Endothelial cell of umbilical vein (primary cell): ENCODE measurements around the gene EZR. TPM values are rescaled to one million over a fixed set of nuclear protein-coding genes. Genes with fewer than 3 reads are reported as not detected.

Source experiments
- BruUV-seq: library from RNA; stranded (reverse); fragments of 400-500 nt; replicated peaks from 2 replicates; lab custom pipeline; 2021; lab: Mats Ljungman, UMichigan
- CTCF ChIA-PET: fragments of 300-600, 350-600 bp; sonication (Branson Sonifier 250); formaldehyde crosslinking; loops from one replicate; lab custom pipeline; 2021; ENCODE audit warnings: antibody characterized with exemption, inconsistent platforms; lab: Charles Lee
- POLR2A ChIA-PET: fragments of 300-600, 350-600 bp; sonication (Branson Sonifier 250); formaldehyde crosslinking; loops from one replicate; lab custom pipeline; 2021; ENCODE audit warnings: antibody characterized with exemption, inconsistent platforms; lab: Charles Lee
- DNase-seq: peaks from one replicate; pipeline ENCODE4 v3.0.0-alpha.2; 2011; ENCODE audit warnings: low read depth, low spot score
- FAIRE-seq: peaks from 2 replicates; lab custom pipeline; 2011; peaks lifted over from hg19 to GRCh38; lab: Jason Lieb, UNC
- H2AFZ ChIP-seq: 2 replicates; pipeline ENCODE4 v1.6.0; 2012; ENCODE audit warnings: low read depth, low read length, control low read depth, inconsistent platforms
- H3K27ac ChIP-seq: 2 replicates; pipeline ENCODE4 v1.5.1; 2011; ENCODE audit warnings: low read depth, mild to moderate bottlenecking, control low read depth, low read length, moderate library complexity; ENCODE audit not compliant: insufficient read depth
- H3K27me3 ChIP-seq, 2 experiments: 2 replicates each; pipeline versions ENCODE4 v1.6.0 to v1.6.1; 2011; ENCODE audit warnings: low read length in 2 of 2, mixed read lengths in 1 of 2; ENCODE audit not compliant: control insufficient read depth in 2 of 2, insufficient read depth in 2 of 2
- H3K36me3 ChIP-seq, 2 experiments: 2 replicates in 1 of 2; 3 replicates in 1 of 2; pipeline ENCODE4 v1.5.1; 2011; ENCODE audit warnings: low read length in 2 of 2, mild to moderate bottlenecking in 1 of 2, moderate library complexity in 1 of 2; ENCODE audit not compliant: control insufficient read depth in 2 of 2, insufficient read depth in 2 of 2; ENCODE audit errors: extremely low read depth in 1 of 2
- H3K4me1 ChIP-seq: 3 replicates; pipeline ENCODE4 v1.5.1; 2011; ENCODE audit warnings: mild to moderate bottlenecking, low read length; ENCODE audit not compliant: control insufficient read depth, insufficient read depth; ENCODE audit errors: extremely low read depth
- H3K4me2 ChIP-seq: 2 replicates; pipeline ENCODE4 v1.6.1; 2011; ENCODE audit warnings: low read length, control low read depth, mixed read lengths; ENCODE audit not compliant: insufficient read depth
- H3K4me3 ChIP-seq, 3 experiments: fragments of 200-600 bp in 1 of 3; sonication (generic), shearing (Covaris generic) in 1 of 3; replicated peaks in 1 of 3; 2 replicates each; pipeline ENCODE4 v1.5.1; 2011 to 2016; ENCODE audit warnings: control low read depth in 3 of 3, low read length in 3 of 3, mild to moderate bottlenecking in 2 of 3, inconsistent platforms in 1 of 3, low read depth in 1 of 3, moderate library complexity in 1 of 3; ENCODE audit not compliant: insufficient read depth in 1 of 3
- H3K79me2 ChIP-seq: 2 replicates; pipeline ENCODE4 v1.6.0; 2012; ENCODE audit warnings: low read length, inconsistent platforms; ENCODE audit not compliant: control insufficient read depth, insufficient read depth
- H3K9ac ChIP-seq: replicated peaks from 2 replicates; pipeline ENCODE3; 2011; ENCODE audit warnings: low read length, control low read depth; ENCODE audit not compliant: insufficient read depth; ENCODE audit errors: extremely low read depth
- H3K9me1 ChIP-seq: replicated peaks from 3 replicates; pipeline ENCODE4 v1.6.0; 2011; ENCODE audit warnings: mild to moderate bottlenecking, low read length; ENCODE audit not compliant: control insufficient read depth, insufficient read depth; ENCODE audit errors: extremely low read depth
- H3K9me3 ChIP-seq: replicated peaks from 2 replicates; pipeline ENCODE4 v1.5.1; 2012; ENCODE audit warnings: low read length, inconsistent platforms; ENCODE audit not compliant: control insufficient read depth, insufficient read depth
- H4K20me1 ChIP-seq: replicated peaks from 2 replicates; pipeline ENCODE3; 2011; ENCODE audit warnings: mild to moderate bottlenecking, low read length; ENCODE audit not compliant: control insufficient read depth, insufficient read depth; ENCODE audit errors: extremely low read depth
- EZH2 ChIP-seq: IDR thresholded peaks from 2 replicates; pipeline ENCODE4 v1.6.1; 2012; ENCODE audit warnings: borderline replicate concordance, low read depth, mild to moderate bottlenecking, moderate library complexity, low read length, inconsistent platforms; ENCODE audit not compliant: severe bottlenecking
- GATA2 ChIP-seq: IDR thresholded peaks from 2 replicates; pipeline ENCODE4 v1.7.0; 2011; ENCODE audit warnings: low read depth, mild to moderate bottlenecking, moderate library complexity, mixed read lengths, low read length; ENCODE audit not compliant: insufficient read length, insufficient read depth
- JUN ChIP-seq: IDR thresholded peaks from 2 replicates; pipeline ENCODE4 v1.6.1; 2011; ENCODE audit warnings: borderline replicate concordance, low read depth; ENCODE audit not compliant: insufficient read length, insufficient read depth
- MAX ChIP-seq: IDR thresholded peaks from 2 replicates; pipeline ENCODE4 v1.6.1; 2011; ENCODE audit not compliant: insufficient read depth, insufficient read length
- POLR2A ChIP-seq: IDR thresholded peaks from 2 replicates; pipeline ENCODE4 v1.6.1; 2012; ENCODE audit warnings: low read depth, mild to moderate bottlenecking, control low read depth, low read length
- POLR2AphosphoS5 ChIP-seq: IDR thresholded peaks from 2 replicates; pipeline ENCODE4 v1.6.1; 2012; ENCODE audit warnings: low read depth, mild to moderate bottlenecking, control low read depth, low read length, moderate library complexity; ENCODE audit not compliant: insufficient read depth
- dilution Hi-C: fragments of 300-500 bp; cut with MboI; formaldehyde crosslinking; loops from one replicate; pipeline ENCODE4 v1.15.0; 2019; ENCODE audit warnings: low sequenced_read_pairs; ENCODE audit not compliant: extremely low pct_ligation_motif_present
- intact Hi-C: fragments of 100-400 bp; cut with micrococcal nuclease; formaldehyde crosslinking; loops from one replicate; pipeline ENCODE4 v1.10.0; 2022
- polyA plus RNA-seq, 4 experiments: library from polyadenylated mRNA; depleted of rRNA in 3 of 4; stranded (reverse) in 3 of 4; unstranded in 1 of 4; fragments of >200 nt; gene quantifications; 2 replicates each; pipeline versions ENCODE4 v1.2.1 to v1.2.3, GENCODE V29; 2011 to 2012; ENCODE audit warnings: missing spikeins in 1 of 4
- total RNA-seq: library from RNA; stranded (reverse); gene quantifications from 2 replicates; pipeline ENCODE4 v1.2.3, GENCODE V29; 2021

EZR gene
- total and polyA plus RNA-seq, 2 donors (not counting 3 experiments of a cell fraction or from before 2014, with no cell fraction given): 58.5 to 108 TPM

GRCh38 chr6:158812611-158813010, 6.6 kb downstream of the EZR start:
- CTCF ChIA-PET: no interaction called here
- H3K9ac ChIP-seq: no peak overlapping the region
- POLR2A ChIA-PET: no interaction called here
- no TSS peak for BruUV-seq
- peaks cover 98% of the 10 kb centered on the region for H3K79me2 ChIP-seq
- peaks cover 2% of the 10 kb centered on the region for H4K20me1 ChIP-seq
- H3K9me1 ChIP-seq: no peaks in the 10 kb centered on the region
- DNase-seq (no peak), FAIRE-seq (no peak)
- H3K4me2 ChIP-seq: no peak overlapping the region
- peaks cover 16% of the 10 kb centered on the region for H3K4me1 ChIP-seq
- no peaks in the 10 kb centered on the region for H3K9me3 ChIP-seq
- TF ChIP-seq POLR2A (no peak), MAX (no peak), GATA2 (no peak), POLR2AphosphoS5 (no peak), EZH2 (no peak), JUN (no peak)
- dilution Hi-C loops: no loop called here
- intact Hi-C loops: no loop called here
- peaks cover 0 to 6% of the 10 kb centered on the region in 2 experiments for H3K36me3 ChIP-seq
- no peak overlapping the region for H2AFZ ChIP-seq
- H3K4me3 ChIP-seq: no peak overlapping the region
- no peak overlapping the region for H3K27ac ChIP-seq
- H3K27me3 ChIP-seq: no peaks in the 10 kb centered on the region
